Measurements from ENCODE around the gene DLGAP1.
"Not testable (repeated sequence)": the region's sequence is repeated elsewhere in the genome, so short reads cannot be mapped to it uniquely, and the experiment has no call there.

Gene DLGAP1

DNA sequence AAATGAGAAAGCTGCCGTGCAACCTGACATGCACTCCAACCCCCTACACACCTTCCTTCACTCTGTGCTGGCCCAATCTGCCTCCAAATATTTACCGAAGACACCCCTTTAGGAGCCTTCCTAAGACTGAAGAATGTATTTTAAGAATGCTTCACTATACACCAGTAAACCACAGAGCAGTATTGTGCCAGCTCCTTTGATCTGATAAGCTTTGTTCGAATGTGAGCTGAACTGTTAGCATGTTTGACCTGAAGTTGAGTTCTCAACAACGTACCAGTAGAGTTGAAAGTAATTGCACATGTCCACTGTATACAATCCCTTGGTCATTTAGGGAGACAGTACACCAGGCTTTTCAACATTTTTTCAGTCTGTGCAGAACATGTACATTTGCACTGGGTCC, 745.9 kb downstream of the DLGAP1 start:
- no peak for DNase-seq

DNA sequence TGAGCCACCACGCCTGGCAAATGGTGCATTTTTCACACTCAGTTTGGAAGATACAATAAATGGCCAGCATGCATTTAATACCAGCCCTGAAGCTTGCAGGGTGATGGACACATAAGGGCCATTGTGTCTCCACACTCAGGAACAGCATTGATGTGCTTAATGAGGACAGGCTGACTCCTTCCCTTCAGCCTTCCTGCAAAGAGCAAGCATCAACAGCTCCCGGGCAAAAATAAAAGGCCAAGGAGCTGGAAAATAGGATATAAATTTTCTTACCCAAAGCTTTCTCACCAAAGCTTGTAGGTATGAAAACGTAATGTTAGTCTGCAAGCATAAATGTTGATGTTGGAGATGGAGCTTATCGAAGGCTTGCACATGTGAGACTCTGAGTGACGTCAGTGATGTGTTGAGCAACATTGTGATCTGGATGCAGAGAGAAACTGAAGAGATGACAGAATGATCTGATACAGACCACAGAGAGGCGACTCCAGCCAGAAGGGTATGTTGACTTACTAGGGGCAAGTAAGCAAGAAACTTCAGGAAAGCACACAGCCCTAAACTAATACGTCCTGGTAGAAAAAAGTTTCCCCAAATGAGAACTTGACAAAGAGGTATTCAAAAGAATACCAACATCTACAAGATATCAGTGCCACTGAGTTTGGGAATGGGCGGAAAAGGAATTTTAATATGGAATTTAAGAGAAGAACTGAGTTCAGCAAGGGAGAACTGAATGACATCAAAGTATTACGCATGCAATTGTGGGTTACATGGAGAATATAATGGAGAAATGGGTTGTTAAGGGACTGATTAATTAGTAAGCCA, 748.6 kb downstream of the DLGAP1 start:
- no peak for DNase-seq

DNA sequence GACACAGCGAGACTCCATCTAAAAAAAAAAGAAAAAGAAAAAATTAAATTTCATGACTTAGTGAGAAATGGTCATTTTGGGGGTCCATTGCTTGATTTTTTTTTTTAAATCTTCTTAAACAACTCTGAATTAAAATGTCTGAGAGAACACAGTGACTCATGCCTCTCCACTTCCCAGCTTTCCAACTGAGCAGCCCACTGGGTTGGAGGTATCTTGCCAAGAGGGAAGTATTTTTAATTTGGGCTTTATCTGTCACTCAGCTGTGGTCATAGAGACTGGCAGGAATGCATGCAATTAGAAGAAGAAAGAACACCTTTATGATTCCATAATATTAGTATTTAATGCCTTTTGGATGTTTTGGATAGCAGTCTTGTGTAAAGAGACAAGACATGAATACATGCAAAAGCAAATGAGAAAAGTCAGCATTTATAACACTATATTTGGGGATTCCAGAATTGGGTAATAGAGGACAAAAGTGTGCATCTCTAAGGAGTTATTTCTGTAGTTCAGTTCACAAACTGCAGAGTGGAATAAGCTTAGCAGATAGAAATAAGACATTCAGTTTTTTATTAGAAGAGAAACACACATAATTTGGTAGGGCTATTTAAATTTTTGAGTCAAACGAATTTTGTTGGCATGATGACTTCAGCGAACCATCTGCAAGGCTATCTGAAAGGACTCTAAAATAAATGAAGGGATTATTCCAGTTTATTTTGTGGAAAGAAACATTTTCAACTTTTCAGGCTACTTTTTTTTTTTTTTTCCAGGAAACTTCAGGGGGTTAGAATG, 750.4 kb downstream of the DLGAP1 start:
- no peak for DNase-seq

DNA sequence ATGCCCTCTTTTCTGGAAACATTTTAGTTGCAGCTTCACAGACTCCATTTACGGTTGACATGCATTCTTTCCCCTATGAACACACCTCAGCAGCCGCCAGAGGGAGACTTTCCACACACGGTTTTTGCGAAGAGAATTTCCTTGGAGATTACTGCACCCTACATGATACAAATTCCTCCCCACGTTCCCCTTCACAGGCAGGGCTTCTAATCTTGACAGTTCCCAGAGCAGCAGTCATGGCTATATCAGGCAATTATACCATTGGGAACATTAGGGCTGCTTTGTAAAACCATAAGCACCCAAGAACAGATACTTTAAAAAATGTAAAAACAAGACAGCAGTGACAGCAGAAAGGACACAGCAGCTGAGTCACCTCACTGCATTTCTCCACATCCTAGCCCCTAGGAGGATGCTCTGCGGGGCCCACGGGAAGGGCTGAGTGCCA, 751.4 kb downstream of the DLGAP1 start:
- peak; percentile 29 to 70 for DNase-seq

DNA sequence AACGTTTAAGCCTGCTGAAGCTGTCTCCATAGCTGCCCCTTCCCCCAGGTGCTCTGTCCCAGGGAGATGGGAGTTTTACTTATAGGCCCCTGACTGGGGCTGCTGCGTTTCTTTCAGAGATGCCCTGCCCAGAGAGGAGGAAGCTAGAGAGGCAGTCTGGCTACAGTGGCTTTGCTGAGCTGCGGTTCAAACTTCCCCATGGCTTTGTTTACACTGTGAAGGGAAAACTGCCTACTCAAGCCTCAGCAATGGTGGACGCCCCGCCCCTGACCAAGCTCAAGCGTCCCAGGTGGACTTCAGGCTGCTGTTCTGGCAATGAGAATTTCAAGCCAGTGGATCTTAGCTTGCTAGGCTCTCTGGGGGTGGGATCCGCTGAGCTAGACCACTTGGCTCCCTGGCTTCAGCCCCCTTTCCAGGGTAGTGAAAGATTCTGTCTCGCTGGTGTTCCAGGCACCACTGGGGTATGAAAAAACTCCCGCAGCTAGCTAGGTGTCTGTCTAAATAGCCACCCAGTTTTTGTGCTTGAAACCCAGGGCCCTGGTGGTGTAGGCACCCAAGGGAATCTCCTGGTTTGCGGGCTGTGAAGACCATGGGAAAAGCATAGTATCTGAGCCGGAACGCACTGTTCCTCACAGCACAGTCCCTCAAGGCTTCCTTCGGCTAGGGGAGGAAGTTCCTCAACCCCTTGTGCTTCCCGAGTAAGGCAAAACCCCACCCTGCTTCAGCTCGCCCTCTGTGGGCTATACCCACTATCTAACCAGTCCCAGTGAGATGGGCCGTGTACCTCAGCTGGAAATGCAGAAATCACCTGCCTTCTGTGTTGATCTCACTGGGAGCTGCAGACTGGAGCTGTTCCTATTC, 755.2 kb downstream of the DLGAP1 start:
- not testable (repeated sequence) for DNase-seq

DNA sequence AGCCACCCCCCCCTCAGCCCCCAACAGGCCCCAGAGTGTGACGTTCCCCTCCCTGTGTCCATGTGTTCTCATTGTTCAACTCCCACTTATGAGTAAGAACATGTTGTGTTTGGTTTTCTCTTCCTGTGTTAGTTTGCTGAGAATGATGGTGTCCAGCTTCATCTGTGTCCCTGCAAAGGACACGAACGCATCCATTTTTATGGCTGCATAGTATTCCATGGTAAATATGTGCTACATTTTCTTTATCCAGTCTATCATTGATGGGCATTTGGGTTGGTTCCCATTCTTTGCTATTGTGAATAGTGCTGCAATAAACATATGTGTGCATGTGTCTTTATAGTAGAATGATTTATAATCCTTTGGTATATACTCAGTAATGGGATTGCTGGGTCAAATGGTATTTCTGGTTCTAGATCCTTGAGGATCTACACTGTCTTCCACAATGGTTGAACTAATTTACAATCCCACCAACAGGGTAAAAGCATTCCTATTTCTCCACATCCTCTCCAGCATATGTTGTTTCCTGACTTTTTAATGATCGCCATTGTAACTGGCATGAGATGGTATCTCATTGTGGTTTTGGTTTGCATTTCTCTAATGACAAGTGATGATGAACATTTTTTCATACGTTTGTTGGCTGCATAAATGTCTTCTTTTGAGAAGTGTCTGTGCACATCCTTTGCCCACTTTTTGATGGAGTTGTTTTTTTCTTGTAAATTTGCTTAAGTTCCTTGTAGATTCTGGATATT, 760.9 kb downstream of the DLGAP1 start:
- not testable (repeated sequence) for DNase-seq

DNA sequence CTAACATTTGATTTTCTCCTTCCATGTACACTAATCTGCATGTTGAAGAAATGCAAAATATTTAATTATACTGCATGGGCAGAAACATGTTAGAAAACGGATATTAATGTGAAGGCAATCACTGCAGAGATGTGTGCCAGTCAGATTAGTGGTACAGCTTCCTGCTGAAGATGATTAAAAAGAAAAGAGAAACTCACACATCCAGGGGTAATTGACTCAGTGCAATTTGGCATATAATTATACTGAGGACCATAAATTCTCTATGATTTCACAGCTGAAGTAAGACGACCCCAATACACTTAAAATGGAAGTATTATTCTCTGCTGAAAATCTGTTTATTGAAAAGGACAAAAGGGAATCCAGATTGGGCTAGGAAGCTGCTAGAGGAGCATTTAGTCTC, 761.7 kb downstream of the DLGAP1 start:
- DNase-seq, result no peak

DNA sequence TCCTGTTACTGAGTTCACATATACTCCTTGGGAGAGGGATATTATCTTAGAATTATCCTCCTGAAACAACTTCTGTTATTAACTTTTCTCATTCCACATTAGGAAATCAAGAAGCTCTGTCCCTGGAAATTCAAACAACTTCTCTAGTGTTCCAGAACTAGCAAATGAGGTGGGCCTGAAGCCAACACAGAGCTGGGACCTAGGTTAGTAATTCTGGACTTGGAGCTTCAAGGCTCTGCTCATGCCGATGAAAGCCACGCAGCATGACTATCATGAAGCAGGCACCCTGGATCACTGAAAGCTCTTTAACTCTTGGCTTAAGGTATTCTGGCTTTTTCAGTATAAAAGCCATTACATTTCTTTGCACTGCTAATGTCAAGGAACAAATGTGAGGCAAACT, 762.4 kb downstream of the DLGAP1 start:
- DNase-seq, result no peak

DNA sequence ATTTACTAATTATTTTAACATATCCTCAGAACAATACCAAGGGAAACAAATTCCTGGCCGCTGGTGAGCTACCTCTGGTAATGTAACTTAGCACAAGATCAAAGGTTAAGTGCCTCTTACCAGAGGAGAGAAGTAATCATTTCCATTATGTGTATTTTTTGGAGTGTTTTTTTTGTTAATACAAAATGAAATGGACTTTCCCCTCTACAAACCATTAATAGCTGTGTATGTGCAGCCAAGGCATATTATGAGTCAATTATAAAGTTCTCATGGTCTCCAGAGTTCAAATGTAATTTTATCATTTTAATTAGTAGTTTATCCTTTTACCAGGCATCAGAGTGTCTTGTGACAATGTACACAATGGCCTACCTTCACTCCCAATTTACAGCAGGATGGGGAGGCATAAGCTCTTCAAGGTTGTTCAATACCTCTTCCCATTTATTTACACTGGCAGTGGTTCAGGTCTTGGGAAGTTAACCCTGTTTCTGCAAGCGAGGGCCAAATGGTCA, 762.9 kb downstream of the DLGAP1 start:
- DNase-seq, result no peak

DNA sequence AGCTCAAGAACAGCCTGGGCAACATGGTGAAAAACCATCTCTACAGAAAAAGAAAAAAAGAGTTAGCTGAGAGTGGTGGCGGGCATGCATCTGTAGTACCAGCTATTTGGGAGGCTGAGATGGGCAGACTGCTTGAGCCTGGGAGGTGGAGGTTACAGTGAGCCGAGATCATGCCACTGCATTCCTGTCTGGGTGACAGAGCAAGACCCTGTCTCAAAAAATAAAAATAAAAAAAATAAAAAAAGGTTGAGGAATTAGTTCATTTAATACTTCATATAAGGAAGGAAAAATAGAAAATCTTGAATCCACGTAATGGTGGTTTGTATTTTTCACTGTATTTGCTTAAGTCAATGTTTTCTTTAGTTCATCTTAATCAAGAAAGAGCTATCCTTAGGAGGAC, 763.4 kb downstream of the DLGAP1 start:
- no peak for DNase-seq

DNA sequence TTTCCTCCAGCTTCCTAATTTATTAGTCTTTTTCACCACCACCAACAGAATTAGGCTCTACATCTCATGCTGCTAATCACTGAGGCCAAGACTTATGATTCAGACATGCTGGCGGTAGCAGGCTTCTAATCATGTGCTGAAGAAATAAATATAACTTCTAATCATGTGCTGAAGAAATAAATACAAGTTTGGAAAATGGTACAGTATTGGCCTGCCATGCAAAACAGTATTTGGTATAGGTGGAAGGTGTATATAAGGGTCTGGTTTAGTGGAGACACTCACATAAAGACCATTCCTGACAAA, 764.4 kb downstream of the DLGAP1 start:
- DNase-seq, result no peak

DNA sequence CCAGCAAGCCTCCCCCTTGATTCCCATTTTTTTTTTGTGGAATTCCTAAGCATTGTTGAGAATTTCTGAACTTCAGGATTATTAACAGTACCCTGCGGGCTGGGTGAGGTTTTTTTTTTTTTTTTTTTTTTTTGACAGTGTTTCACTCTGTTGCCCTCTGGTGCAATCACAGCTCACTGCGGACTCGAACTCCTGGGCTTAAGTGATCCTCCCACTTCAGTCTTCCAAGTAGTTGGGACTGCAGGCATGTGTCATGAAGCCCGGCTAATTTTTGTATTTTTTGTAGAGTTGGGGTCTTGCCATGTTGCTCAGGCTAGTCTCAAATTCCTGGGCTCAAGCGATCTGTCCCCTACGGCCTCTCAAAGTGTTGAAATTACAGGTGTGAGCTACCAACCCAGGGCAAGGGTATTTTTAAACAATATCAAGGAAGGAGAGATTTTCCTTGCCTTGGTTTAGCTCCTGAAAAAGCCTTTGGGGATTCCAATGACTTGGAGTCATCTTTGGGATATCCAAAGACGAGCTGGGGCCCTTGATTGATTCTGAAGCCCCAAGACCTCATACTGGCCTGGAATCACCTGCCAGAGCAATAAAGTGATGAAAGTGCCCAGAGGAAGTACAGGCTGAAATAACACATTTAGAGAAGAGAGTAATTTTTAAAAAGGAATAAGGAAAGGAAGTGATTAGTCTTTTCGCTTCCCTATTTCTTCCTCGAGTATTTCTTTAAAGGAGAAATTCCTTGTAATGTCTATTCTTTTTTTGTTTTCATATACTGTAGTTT, 764.9 kb downstream of the DLGAP1 start:
- no peak for DNase-seq

DNA sequence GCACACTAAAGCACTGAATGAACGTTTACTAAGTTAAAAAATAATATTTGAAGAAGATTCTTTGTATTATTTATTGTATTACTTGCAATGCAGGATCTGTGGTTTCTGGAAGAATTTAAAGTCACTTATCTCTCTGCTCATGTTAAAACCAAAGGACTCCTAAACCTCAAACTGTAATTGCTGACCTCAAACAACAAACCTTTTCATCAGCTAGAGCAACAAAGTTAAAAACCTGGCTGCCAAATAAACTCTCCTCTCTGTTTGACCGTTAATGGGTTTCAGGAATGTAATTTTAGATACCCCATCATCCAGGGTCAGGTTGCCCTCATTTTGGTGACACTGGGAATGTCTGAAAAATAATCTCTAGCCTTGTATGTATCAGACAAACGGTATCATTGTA, 766.0 kb downstream of the DLGAP1 start:
- DNase-seq, result no peak

DNA sequence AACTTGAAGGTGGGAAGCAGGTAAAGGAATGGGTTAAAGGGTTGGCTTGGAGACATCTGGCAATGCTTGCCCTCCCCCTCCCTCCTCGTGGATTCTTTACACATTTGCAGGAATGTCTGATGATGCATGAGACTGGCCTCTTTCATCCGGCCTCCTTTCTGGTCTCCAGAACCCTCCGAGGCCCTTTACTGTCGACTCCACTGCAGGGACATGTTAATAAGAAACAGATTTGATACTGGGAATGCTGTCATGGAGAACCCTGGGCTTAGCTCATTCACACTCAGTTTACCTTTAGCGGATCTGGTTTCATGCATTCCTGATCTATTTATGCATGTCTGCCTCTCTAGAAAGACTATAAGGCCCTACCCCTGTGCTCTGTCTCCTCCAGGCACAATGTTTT, 766.4 kb downstream of the DLGAP1 start:
- no peak for DNase-seq

DNA sequence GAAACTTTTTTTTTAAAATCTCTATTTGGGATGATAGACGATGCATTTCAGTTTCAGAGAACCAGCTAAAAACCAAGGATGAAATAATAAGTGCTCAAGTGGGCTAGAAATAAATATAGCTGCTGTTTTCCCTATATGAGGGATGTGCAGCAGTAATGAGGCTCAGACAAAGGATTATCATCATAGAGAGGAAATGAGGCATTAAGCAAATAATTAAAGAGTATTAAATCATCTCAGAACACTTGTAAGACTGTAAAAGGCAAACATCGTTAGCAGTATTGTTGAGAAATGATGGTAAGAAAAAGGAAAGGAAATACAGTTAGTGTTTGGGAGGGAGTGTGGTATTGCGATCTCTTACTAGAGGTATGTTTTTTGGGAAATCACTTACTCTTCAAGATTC, 771.6 kb downstream of the DLGAP1 start:
- no peak for DNase-seq

DNA sequence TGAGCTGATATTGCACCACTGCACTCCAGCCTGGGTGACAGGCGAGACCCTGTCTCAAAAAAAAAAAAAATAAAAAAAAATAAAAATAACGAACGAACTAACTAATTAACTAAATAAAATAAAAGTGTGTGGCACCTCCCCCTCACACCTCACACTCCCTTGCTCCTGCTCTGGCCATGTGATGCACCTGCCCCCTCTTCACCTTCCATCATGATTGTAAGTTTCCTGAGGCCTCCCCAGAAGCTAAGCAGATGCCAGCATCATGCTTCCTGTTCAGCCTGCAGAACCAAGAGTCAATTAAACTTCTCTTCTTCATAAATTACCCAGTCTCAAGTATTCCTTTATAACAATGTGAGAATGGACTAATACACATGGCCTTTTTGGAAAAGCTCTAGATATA, 773.0 kb downstream of the DLGAP1 start:
- no peak for DNase-seq

DNA sequence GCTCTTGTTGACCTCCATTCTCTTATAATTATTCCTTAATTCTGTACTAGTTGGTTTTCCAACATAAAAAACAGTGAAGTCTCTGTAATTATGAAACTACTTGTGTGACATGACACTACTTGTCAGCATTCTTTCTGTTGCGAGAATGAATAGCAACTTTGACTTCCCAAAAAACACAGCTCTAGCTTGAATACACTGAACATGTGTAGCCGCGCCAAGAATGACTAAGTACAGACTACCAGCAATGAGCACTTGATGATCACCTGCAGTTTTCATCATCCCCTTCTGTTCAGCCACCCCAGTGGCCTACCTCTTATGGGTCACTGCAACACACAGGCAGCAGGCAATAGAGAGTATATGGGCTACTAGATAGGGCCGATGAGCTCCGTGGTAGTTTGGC, 775.9 kb downstream of the DLGAP1 start:
- no peak for DNase-seq

DNA sequence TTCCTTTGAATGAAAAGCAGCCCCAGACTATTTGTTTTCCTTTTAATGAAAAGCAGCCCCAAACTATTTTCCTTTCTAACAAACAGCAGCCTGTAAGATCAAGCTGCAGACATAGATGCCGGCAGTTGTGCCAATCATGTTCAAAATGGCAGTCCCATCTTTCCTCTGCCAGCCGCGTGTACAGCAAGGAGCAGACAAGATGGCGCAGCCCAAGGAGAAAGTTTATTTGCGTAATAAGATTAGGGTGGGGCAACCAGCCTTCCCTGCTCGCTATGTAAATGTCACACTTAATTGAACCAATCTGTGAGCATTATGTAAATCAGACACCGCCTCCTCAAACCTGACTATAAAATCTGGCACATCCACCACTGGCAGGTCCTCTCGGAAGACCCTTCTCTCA, 779.1 kb downstream of the DLGAP1 start:
- no peak for DNase-seq

DNA sequence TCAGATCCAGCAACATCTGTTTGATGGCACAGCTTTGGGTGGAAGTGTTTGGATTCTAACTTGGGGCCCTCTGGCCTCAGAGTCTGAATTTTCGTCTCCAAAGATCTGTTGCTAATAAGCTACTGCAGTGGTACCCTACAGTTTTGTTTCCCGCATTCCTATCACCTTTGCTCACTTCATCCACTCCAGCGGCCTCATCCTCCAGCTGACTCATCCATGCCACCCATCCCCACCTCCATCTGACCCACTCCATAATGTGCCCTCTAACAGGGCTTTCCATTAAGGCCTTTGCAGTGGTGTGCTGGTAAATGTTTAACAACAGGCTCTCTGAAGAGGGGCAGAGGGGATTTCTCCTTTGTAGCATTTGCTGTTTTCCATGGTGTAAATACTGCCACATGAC, 779.7 kb downstream of the DLGAP1 start:
- no peak for DNase-seq

DNA sequence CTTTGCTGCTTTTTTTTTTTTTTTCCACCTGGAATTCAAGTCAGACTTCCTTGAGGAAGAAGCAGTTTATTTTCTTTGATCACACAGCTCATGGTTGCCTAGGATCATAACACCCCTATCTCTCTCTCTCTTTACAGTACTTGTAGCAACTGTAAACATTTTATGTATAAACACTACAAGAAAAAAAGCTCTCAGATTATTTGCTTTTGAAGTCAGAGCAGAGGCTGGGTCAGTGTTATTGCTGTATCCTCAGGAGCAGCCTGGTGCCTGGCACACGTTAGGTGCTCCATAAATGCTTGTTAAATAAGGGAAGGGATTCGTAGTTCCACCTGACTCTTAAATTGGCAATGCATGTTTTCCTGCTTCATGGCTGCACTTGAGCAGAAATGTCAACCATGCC, 783.9 kb downstream of the DLGAP1 start:
- no peak for DNase-seq

DNA sequence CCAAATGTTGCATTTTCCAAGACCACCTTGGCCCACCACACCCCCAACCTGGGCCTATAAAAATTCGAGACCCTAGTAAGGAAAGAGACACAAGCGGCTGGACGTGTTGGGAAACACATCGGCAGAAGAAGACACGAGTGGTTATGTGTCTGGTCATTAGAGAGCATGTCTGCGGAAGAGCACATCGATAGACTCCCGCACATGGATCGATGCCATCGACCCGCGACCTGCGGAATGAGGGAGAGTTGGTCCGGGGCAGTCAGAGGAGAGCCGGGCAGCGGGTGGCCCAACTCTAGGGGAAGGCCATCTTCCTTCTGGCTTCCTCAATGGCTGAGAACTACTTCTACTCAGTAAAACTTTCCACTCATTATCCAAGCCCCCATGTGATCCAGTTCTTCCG, 785.7 kb downstream of the DLGAP1 start:
- no peak for DNase-seq

Data from hippocampal formation (tissue), 2 donors.